Natural killer cell (primary cell): ENCODE measurements around the gene SEC14L5. TPM values are rescaled to one million over a fixed set of nuclear protein-coding genes. Genes with fewer than 3 reads are reported as not detected.

Source experiments
- ATAC-seq, 3 donors: fragments of 150-1000 bp in 2 of 3; fragments of 200-7000 bp in 1 of 3; cut with Tn5 transposase; 1 replicate in 1 of 3; 2 replicates in 2 of 3; pipeline ENCODE4 v1.10.0; 2021; ENCODE audit warnings: mild to moderate bottlenecking in 2 of 3, moderate library complexity in 2 of 3
- DNase-seq, 2 donors: peaks; one replicate each; pipeline versions ENCODE4 v3.0.0 to v3.0.0-alpha.2; 2013 to 2021; ENCODE audit warnings: mixed read lengths in 1 of 2
- H3K27ac ChIP-seq: one replicate; pipeline ENCODE4 v1.5.1; 2013; ENCODE audit warnings: mild to moderate bottlenecking, low read length
- H3K27me3 ChIP-seq: one replicate; pipeline ENCODE4 v1.6.1; 2013; ENCODE audit warnings: low read length; ENCODE audit not compliant: control insufficient read depth, insufficient read depth
- H3K36me3 ChIP-seq: one replicate; pipeline ENCODE4 v1.6.1; 2013; ENCODE audit warnings: low read length; ENCODE audit not compliant: control insufficient read depth, insufficient read depth
- H3K4me1 ChIP-seq: one replicate; pipeline ENCODE4 v1.6.1; 2013; ENCODE audit warnings: low read length; ENCODE audit not compliant: control insufficient read depth, insufficient read depth
- H3K4me3 ChIP-seq: one replicate; pipeline ENCODE4 v1.5.1; 2013; ENCODE audit warnings: low read length
- H3K9me3 ChIP-seq: one replicate; pipeline ENCODE4 v1.6.1; 2013; ENCODE audit warnings: low read length; ENCODE audit not compliant: control insufficient read depth, insufficient read depth
- H3K27ac Mint-ChIP-seq, 2 donors: one replicate each; pipeline ENCODE4 v1.8.0; 2022; ENCODE audit warnings: mild to moderate bottlenecking in 2 of 2, mixed read lengths in 2 of 2, moderate library complexity in 1 of 2
- H3K27me3 Mint-ChIP-seq, 2 donors: one replicate each; pipeline ENCODE4 v1.8.0; 2022; ENCODE audit warnings: low read depth in 2 of 2, mixed read lengths in 2 of 2
- H3K36me3 Mint-ChIP-seq: one replicate; pipeline ENCODE4 v1.8.0; 2022; ENCODE audit warnings: mixed read lengths
- H3K4me1 Mint-ChIP-seq, 2 donors: one replicate each; pipeline ENCODE4 v1.8.0; 2022; ENCODE audit warnings: mixed read lengths in 2 of 2
- H3K4me3 Mint-ChIP-seq: one replicate; pipeline ENCODE4 v1.8.0; 2022; ENCODE audit warnings: mild to moderate bottlenecking, moderate library complexity, mixed read lengths
- H3K9me3 Mint-ChIP-seq, 2 donors: one replicate each; pipeline ENCODE4 v1.8.0; 2022; ENCODE audit warnings: mixed read lengths in 2 of 2
- WGBS: methylation state at CpG from one replicate; pipeline ENCODE4 v1.1.7; 2013; ENCODE audit warnings: missing lambda C conversion rate; ENCODE audit not compliant: insufficient coverage; 5-methylcytosine and 5-hydroxymethylcytosine counted together
- intact Hi-C: fragments of 100-400 bp; cut with micrococcal nuclease; formaldehyde crosslinking; loops from one replicate; pipeline ENCODE4 v1.14.2; 2022
- total RNA-seq, 4 donors: library from RNA; stranded (reverse); fragments of 120-200 nt in 1 of 4; gene quantifications; one replicate each; pipeline versions ENCODE4 v1.2.3 to v1.2.4, GENCODE V29; 2013 to 2022
- TF ChIP-seq, protein P1 (sequence below): fragments of 200-600 bp; IDR thresholded peaks from one replicate; pipeline ENCODE4 v1.8.0; 2022; ENCODE audit warnings: antibody characterized with exemption

Gene SEC14L5
- total RNA-seq, 3 donors from 2014 or later (not counting 1 experiment from before 2014, with no cell fraction given): 0.27 to 1.1 (median 0.93) TPM

DNA sequence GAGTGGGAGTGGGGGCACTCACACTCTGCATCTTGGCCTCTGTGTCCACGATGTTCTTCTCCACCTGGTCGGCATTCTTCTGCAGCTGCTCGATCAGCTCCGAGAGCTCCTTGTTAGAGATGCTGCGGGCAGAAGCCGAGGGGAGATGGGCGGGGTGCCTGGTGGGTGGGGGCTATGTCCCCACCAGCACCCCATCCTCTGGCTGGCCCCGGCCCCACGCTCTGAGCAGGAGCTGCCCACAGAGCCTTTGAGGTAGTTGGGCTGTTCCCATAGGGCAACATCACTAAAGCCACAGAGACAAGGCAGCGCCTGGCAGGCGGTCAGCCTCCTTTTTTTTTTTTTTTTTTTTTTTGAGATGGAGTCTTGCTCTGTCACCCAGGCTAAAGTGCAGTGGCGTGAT, 47.3 kb upstream of the SEC14L5 start:
- intact Hi-C loops: no loop called here
- ATAC-seq: no peak
- no peaks in the 10 kb centered on the region for H3K4me1 ChIP-seq

DNA sequence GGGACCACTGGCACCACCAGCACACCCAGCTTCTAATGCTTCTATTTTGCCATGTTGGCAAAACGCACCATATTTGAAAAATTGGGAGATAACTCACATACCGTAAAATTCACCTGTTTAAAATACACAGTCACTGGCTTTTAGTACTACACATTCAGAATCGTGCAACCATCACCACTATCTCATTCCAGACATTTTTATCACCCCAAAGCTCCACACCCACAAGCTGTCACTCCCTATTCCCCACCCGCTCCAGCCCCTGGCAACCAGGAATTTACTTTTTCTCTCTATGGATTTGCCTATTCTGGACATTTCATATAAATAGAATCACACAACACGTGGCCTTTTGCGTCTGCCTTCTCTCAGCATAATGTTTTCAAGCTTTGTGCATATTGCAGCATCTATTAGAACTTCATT, 46.2 kb upstream of the SEC14L5 start:
- Histone ChIP-seq H3K4me3 (no peak overlapping the region), H3K4me1 (no peaks in the 10 kb centered on the region), H3K27me3 (no peaks in the 10 kb centered on the region), H3K36me3 (no peaks in the 10 kb centered on the region), H3K27ac (no peak overlapping the region), H3K9me3 (no peaks in the 10 kb centered on the region)
- 75% methylated on average over 6 of the region's 6 CpGs for WGBS
- ATAC-seq (no peak), DNase-seq (no peak)
- TF ChIP-seq, protein P1, sequence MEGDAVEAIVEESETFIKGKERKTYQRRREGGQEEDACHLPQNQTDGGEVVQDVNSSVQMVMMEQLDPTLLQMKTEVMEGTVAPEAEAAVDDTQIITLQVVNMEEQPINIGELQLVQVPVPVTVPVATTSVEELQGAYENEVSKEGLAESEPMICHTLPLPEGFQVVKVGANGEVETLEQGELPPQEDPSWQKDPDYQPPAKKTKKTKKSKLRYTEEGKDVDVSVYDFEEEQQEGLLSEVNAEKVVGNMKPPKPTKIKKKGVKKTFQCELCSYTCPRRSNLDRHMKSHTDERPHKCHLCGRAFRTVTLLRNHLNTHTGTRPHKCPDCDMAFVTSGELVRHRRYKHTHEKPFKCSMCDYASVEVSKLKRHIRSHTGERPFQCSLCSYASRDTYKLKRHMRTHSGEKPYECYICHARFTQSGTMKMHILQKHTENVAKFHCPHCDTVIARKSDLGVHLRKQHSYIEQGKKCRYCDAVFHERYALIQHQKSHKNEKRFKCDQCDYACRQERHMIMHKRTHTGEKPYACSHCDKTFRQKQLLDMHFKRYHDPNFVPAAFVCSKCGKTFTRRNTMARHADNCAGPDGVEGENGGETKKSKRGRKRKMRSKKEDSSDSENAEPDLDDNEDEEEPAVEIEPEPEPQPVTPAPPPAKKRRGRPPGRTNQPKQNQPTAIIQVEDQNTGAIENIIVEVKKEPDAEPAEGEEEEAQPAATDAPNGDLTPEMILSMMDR: no peak
- H3K27me3 Mint-ChIP-seq: no peaks in the 10 kb centered on the region
- H3K27ac Mint-ChIP-seq: no peak overlapping the region
- intact Hi-C loops: no loop called here
- H3K4me3 Mint-ChIP-seq: no peak overlapping the region
- H3K9me3 Mint-ChIP-seq: no peaks in the 10 kb centered on the region
- H3K4me1 Mint-ChIP-seq: no peaks in the 10 kb centered on the region
- H3K36me3 Mint-ChIP-seq: no peaks in the 10 kb centered on the region

More for the DNA sequence above, 47.3 kb upstream of the SEC14L5 start:
- H3K4me3 ChIP-seq: no peak overlapping the region
- no peaks in the 10 kb centered on the region for H3K9me3 ChIP-seq
- TF ChIP-seq, protein P1: no peak
- no peaks in the 10 kb centered on the region for H3K27me3 Mint-ChIP-seq
- H3K27me3 ChIP-seq: no peaks in the 10 kb centered on the region
- H3K27ac ChIP-seq: no peak overlapping the region
- H3K4me3 Mint-ChIP-seq: no peak overlapping the region
- H3K4me1 Mint-ChIP-seq: no peaks in the 10 kb centered on the region
- no peaks in the 10 kb centered on the region for H3K9me3 Mint-ChIP-seq
- H3K36me3 ChIP-seq: no peaks in the 10 kb centered on the region
- no peaks in the 10 kb centered on the region for H3K36me3 Mint-ChIP-seq
- 86% methylated on average over 10 of the region's 12 CpGs for WGBS
- H3K27ac Mint-ChIP-seq: no peak overlapping the region
- no peak for DNase-seq

DNA sequence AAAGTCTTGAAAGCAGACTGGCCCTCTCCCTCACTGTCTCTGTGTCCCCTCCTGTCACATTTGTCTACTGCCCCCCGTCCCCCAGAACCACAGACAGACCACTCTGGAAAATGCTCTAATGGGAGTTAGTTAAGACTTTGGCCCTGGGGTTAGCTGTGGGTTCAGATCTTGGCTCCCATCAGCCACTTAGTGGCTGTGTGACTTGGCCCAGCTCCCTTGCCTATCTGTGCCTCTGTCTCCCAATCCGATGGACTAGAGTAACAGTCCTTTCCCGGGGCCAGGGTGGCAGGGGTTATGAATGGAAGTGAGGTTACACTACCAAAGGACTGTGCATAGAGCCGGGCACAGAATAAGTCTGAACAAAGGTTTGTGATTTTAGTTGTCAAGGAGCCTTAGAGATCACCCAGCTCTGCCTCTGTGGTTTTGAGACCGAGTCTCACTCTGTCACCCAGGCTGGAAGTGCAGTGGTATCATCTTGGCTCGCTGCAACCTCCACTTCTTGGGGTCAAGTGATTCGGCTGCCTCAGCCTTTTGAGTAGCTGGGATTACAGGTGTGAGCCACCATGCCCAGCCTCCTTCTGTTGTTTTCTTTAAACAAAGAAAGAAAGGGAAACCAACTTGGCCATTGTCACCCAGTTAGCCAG, 44.9 kb upstream of the SEC14L5 start:
- TF ChIP-seq, protein P1: no peak

More for the DNA sequence above, 44.9 kb upstream of the SEC14L5 start:
- no peak overlapping the region for H3K4me3 ChIP-seq
- 81% methylated on average over 6 of the region's 7 CpGs for WGBS
- no peaks in the 10 kb centered on the region for H3K27me3 Mint-ChIP-seq
- no peak overlapping the region for H3K4me3 Mint-ChIP-seq
- H3K27ac ChIP-seq: no peak overlapping the region
- no peaks in the 10 kb centered on the region for H3K9me3 Mint-ChIP-seq
- no peaks in the 10 kb centered on the region for H3K9me3 ChIP-seq
- H3K4me1 ChIP-seq: no peaks in the 10 kb centered on the region
- DNase-seq (no peak), ATAC-seq (no peak)
- intact Hi-C loops: no loop called here
- no peaks in the 10 kb centered on the region for H3K36me3 ChIP-seq
- no peaks in the 10 kb centered on the region for H3K4me1 Mint-ChIP-seq
- H3K36me3 Mint-ChIP-seq: no peaks in the 10 kb centered on the region
- no peaks in the 10 kb centered on the region for H3K27me3 ChIP-seq
- H3K27ac Mint-ChIP-seq: no peak overlapping the region
